Activated CD8-positive, alpha-beta memory T cell treated with anti-CD3 and anti-CD28 coated beads, Interleukin-2, amount 50 U/mL, for 24 hours (primary cell): ENCODE measurements around the gene FAM53A.

Experiments used
- DNase-seq: peaks from one replicate; pipeline ENCODE4 v3.0.0-alpha.2; 2020; ENCODE audit errors: extremely low read depth

The FAM53A gene, protein sequence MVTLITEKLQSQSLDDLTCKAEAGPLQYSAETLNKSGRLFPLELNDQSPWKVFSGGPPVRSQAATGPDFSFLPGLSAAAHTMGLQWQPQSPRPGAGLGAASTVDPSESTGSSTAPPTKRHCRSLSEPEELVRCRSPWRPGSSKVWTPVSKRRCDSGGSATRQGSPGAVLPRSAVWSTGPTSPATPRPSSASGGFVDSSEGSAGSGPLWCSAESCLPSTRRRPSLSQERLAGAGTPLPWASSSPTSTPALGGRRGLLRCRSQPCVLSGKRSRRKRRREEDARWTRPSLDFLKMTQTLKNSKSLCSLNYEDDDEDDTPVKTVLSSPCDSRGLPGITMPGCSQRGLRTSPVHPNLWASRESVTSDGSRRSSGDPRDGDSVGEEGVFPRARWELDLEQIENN

DNA sequence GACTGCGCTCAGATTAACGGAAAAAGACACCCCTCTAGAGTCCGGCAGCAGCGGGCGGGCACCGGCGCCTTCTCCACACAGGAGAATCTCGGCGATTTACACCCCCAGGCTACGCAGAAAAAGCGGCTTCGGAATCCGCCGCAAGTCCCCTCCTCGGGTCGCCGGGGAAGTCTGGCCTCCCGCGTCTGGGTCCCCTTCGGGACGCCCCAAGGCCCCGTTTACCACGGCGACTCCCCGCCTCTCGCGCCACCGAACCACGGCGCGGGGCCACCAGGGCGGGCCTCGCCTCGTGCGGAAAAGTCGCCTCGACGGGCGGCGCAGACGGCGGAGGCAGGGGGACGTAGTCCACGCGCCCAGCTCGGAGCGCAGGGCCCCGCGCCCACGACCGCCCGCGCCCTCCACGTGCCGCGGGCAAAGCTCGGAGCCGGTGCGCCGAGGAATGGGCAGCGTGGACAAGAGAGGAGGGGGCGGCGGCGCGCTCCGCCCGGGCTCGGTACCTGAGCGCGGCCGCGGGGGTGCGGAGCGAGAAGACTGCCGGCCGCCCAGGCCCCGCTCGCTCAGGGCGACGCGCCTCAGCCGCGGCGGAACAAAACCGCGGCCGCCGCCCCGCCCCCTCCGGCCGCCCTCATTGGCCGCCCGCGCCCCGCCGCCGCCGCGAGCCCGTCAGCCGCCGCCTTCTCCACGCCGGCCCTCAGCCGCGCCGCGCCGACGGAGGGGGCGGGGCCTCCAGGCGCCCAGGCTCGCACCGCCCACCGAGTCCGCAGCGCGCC is at the start of gene FAM53A:
Gene FAM53A, minus strand, starts transcription at position 578 of the 770 bp plus-strand sequence. CDS start 15,572 bp downstream, outside the sequence.
- DNase-seq, result no peak

DNA sequence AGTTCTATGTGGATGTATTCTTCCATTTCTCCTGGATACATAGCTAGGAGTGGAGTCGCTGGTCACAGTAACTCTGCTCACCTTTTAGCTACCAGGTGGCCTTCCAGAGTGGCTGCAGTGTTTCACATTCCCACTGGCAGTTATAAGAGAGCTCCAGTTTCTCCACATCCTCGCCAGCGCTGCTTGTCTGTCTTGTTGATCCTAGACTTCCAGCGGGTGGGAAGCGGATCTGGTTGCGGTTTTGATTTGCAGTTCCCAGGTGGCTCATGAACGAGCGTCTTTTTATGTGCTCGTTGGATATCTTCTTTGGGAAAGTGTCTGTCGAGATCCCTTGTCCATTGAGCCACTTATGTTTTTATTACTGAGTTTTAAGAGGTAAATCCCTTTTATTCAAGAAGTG is 48.8 kb upstream of the FAM53A start:
- no peak for DNase-seq

DNA sequence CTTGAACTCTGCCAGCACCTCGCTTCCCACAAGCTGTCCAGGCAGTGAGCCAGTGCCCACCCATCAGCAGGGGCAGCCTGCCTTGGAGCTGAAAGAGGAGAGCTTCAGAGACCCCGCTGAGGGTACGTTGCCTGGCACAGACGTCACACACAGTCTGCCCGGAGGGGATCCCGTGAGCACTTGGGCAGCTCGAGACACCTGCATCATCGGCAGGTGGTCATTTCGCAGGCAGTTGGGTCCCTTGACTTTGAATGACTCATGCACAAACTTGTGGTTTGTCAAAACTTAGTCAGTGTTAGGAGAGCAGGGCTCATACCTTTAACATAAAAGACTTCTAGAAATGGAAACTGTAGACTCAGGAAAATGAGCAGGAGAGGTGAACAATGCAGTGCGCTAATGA is 47.1 kb upstream of the FAM53A start:
- DNase-seq, result no peak

DNA sequence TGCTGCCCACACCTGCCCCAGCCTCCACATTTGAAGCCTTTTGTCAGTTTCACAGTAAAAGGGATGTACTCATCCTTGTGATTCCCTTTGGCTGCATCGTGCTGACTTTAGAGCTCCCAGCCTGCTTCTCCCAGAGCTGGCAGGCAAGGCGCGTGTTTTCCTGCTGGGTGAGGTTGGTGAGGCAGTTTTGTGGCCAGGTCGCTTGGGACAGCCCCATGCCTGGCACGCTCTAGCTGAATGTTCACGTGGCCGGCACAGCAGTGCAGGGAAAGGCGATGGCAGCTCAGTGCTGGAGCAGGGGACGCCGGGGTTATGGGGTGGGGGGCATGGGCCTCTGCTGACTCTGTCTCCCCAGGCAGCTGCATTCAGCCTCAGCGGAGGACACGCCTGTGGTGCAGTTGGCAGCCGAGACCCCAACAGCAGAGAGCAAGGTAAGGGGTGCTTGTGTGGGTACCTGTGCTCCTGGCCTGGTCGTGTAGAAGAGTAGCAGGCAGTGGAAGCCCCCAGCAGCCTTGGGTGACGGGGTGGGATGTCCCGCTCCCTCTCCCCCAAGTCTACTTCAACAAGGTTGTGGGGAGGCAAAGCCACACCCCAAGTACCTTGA is 46.5 kb upstream of the FAM53A start:
- DNase-seq, result no peak

DNA sequence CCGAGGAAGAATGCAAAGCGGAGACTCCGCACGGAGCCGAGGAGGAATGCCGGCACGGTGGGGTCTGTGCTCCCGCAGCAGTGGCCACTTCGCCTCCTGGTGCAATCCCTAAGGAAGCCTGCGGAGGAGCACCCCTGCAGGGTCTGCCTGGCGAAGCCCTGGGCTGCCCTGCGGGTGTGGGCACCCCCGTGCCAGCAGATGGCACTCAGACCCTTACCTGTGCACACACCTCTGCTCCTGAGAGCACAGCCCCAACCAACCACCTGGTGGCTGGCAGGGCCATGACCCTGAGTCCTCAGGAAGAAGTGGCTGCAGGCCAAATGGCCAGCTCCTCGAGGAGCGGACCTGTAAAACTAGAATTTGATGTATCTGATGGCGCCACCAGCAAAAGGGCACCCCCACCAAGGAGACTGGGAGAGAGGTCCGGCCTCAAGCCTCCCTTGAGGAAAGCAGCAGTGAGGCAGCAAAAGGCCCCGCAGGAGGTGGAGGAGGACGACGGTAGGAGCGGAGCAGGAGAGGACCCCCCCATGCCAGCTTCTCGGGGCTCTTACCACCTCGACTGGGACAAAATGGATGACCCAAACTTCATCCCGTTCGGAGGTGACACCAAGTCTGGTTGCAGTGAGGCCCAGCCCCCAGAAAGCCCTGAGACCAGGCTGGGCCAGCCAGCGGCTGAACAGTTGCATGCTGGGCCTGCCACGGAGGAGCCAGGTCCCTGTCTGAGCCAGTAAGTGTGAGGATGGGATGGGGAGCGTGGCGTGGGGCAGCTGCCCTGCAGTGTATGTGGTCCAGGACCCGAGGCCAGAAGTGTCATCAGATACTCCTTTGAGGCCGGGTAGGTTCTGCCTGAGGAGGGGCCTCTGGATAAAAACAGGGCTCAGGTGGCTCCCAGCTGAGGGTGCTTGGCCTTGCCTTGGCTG is 44.2 kb upstream of the FAM53A start:
- DNase-seq, result no peak

DNA sequence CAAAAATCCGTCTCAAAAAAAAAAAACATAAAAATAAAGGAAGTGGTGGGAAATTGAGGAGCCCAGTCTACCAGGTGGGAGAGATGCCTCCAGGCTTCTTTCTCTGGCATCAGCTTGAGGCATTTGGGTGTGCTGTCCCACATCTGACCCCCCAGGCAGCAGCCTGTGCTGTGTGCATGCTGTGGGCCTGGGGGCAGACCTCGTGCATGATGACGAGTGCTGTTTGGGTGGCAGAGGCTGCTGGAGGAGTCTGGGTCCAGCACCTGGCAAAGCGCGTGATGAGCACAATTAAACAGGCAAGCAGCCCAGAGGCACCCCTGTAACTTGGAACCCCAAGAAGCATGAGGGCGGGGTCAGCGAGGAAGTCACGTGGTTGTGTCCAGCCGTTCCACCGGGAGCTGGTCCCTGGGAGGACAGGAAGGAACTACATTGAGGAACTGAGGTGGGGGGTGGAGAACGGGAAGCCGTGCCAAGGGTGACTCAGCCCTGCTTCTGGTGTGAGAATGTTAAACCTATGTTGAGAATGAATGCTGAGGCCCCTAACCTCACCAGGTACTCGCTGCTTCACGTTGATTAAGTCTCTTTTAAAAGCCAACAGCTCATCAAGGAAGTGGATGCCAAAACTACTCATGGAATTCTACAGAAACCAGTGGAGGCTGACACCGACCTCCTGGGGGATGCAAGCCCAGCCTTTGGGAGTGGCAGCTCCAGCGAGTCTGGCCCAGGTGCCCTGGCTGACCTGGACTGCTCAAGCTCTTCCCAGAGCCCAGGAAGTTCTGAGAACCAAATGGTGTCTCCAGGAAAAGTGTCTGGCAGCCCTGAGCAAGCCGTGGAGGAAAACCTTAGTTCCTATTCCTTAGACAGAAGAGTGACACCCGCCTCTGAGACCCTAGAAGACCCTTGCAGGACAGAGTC is 43.3 kb upstream of the FAM53A start:
- no peak for DNase-seq

DNA sequence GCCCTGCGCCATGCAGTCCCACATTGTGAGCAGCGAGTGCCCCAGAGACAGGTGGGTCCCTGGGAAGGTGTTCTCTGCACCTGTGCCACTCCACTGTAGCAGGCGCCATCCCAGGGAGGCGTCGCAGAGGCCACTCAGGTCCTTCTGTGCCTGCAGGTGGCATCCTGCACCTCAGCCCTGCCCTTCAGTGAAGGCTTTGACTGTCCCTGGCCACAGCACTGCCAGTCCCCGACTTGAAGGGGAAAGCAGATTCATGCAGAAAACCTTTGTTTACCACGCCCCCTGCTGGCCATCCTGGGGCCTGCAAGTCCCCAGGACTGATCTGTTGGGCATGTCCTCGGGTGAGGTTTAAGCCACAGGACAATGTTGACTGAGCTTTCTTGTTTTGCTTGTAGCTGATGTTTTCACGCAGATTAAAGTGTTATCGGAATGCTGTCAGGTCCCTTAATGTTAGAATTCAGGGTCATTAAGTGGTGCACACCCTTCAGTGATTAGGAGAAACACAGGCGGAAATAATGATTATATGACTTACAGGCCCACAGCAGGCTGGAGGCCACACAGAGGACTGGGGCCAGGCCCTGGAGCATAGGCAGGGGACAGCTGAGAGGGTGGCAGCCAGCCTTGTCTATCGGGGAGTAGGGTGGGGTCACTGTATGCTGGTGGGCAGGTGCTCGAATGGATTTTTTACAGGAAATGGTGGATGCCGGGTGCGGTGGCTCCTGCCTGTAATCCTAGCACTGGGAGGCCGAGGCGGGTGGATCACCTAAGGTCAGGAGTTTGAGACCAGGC is 42.2 kb upstream of the FAM53A start:
- peak; percentile 81 for DNase-seq

DNA sequence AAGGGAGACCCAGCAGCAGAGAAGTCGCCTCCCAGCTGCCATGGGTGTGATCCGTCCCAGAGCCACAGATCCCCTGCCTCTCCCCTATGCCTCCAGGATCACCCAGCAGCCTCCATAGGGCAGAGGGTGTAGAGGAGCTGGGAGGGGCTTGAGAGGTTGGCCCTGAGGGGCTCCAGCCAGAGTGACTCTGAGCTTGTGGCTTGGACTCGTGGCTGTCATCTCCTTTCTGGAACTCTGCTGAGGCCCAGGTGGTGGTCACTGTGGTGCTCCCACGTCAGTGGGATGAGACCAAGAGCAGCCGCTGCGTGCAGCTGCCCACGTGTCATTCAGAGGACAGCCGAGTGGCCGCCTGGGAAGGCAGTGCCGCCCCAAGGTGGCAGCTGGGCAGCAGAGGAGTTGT is 41.4 kb upstream of the FAM53A start:
- no peak for DNase-seq

DNA sequence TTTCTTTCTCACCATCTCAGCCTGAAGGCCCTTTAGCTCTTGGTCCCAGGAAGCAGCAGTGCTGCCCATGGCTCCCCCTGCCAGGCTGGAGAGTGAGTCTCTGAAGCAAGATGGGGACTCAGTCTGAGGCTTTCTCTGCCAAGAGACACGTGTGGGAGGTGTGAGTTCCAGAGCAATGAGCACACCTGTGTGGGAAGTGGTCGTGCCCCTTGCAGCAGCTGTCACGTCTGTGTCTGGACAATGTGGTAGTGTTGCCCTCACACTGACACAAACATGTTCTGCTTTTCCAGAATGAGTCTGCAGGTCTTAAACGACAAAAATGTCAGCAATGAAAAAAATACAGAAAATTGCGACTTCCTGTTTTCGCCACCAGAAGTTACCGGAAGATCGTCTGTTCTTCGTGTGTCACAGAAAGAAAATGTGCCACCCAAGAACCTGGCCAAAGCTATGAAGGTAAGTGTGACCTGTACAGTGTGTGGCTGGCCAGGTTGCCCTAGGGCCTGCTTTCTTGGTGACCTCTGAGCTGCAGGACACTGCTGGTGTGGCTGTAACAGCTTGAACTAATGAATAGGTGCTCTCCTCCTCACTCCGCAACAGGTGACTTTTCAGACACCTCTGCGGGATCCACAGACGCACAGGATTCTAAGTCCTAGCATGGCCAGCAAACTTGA is 39.2 kb upstream of the FAM53A start:
- DNase-seq, result no peak

DNA sequence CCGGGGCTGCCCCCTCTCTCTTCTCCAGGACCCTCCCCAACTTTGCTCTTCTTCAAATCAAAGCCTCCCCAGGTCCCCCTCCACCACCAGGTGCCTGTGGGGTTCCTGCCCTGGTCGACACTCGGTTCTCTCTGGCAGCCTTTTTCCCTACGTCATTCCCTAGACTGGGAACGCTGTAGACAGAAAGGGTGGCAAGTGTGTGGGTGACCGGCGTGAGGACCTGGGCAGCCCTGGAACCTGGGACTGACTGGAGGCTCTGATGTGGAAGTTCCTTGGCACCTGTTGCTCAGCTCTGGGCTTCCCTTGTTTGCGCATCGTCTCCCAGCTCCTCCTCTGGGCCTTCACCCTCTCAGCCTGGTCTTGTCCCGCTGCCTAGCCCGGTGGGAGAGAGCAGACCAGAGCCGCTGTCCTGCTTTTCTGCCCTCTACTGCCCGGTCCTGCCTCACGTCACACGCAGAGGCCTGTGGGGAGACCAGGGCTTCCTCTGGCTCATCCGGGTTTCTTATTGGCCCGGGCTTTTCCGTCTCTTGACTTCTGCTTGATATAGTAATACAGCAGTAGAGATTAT is 38.5 kb upstream of the FAM53A start:
- DNase-seq, result no peak

DNA sequence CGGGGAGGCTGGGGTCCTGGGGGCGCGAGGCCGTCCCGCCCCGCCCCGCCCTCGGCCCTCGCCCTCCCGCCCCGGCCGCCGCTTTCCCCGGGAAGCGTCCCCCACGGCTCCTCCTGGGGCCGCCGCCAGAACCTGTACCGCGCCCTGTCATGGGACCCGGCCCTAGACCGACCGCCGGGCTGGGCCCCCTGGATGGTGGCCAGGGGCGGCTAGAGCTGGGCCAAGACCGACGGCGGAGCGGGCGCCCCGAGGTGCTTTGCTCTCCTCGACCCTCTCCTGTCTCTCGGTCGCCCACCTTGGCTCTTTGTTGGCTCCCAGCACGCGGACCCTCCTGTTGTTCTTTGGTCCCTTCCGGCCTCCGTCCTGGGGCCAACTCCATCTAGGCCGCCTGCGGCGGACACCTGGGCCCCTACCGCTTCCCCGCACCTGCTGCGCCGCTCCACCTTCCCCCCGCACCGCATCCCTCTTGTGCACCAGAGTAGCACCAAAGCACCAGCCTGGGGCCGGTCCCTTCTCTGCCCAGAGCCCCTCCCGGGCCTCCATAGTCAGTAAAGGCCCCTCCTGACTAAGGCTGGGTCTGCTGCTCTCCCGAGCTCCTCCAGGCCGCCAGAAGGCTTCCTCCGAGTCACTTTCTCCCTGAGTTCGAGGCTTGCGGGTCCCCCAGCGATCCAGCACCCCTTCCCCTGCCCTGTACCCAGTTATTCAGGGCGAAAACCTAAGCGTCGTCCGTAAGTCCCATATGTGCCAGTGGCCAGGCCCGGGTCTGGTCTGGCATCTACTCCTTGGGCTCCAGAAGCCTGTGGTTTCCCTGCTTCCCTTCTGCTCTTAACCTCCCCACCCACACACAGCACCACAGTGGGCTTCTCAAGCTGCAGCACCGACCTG is 37.8 kb upstream of the FAM53A start:
- no peak for DNase-seq

DNA sequence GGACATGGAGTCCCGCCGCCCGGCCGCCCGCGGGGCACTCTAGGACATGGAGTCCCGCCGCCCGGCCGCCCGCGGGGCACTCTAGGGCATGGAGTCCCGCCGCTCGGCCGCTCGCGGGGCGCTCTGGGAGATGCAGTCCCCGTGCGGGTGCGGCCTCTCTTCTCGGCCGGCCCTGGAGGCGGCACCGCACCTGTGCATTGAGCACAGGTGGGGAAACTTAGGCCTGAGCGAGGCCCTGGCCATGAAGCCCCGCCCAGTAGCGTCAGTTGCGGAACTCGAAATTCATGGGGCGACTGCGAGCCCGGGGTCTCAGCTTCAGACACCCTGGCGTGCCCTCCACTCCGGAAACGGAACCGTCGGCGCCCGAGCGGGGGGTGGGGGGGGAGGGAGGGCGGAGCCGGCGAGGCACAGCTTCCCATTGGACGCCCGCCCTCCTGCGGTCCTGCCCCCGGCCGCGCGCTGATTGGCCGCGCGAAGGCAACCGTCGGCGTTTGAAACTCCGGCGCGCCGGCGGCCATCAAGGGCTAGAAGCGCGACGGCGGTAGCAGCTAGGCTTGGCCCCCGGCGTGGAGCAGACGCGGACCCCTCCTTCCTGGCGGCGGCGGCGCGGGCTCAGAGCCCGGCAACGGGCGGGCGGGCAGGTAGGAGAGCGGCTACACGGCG is 37.0 kb upstream of the FAM53A start, which contains the start of the genes TACC3 and TMEM129:
Gene TACC3, plus strand, starts transcription at position 519 of the 663 bp plus-strand sequence. CDS start 1,901 bp downstream, outside the sequence.
Gene TMEM129, minus strand, starts transcription at position 321 of the 663 bp plus-strand sequence. CDS start 486 bp downstream, outside the sequence.
- DNase-seq, result peak; percentile 78

DNA sequence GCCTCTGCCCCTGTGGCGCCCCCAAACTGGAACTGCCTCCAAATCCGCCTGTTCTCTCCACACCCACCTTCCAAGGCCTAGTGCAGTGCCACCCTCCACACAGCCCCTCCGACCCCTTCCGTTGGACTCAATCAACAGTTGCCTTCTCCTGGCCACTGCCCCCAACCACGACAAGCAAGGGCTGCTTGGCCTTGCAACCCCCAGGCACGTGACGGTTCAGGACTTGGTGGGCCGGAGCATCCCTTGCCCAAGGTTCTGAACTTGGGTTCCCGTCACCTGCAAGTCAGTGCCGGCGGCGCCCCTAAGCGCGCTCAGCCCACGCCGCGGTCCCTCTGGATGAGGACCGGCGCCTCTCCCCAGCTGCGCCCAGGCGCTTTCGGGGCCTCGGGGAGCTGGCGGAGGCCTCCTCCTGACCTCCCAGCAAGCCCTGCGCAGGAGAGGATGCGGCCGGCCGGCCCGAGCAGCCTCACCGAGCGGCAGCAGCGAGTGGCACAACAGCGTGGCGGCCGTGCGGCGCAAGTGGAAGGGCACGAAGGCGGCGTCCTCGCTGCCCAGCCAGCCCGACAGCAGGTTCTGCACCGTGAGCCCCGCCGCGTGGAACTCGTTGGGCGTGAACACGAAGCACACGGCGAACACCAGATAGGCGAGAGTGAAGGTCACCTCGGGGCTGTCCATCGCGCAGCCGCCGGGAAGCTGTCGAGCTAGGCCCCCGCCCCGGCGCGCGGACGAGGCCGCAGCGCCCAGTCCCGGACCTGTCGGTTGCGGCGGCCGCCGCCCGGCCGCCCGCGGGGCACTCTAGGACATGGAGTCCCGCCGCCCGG is 36.3 kb upstream of the FAM53A start:
- no peak for DNase-seq

DNA sequence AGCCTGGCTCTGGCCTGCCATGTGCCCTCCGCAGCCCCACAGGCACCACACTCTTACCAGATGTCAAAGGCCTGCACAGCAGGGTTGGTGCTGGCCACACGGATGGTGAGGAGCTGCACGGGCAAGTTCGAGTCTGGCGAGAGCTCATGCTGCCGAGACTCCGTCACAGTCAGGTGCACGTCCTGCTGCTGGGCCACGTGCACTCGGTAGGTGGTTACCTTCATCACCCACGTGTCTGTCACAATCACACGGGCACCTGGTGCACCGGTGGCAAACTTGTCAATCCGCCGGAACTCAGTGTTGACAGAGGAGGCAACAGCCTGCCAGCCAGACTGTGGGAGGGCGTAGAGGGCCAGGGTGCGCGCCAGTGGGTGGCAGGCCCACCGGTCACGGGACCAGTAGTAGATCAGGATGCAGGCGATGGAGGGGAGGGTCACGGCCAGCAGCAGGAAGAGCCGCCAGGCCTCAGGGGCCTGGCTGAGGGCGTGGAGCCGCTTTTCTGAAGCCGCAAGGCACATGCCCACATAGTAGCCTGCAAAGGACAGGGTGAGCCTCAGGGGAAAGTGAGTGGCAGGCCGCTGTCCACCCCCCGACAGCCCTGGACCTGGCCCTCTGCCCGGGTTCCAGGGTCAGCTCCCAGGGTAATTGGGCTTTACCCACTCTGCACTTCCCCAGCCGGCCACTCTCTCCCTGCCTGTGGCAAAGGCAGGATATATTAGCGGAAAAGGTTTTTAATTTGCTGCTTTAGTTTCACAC is 34.2 kb upstream of the FAM53A start:
- no peak for DNase-seq
